ENCODE measurements around the gene VASP.

The VASP gene

DNA sequence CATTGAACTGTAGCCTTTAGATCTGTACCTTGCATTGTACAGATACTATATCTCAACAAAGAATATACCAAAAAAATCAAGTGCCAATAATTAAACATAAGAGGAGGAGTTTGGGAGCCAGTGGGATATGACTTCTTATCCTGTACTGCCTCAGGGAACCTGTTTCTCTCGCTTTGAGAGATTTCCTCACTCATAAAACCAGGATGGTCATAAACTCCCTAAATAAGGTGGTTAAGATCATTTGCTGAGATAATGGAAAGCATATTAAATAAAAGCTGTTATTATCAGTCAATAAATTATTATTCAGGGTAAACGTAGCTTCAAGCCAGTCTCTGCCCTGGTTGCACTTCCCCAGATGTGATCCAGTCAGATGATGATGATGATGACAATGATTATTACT lies 60.3 kb downstream of the VASP start:
- Histone ChIP-seq H3K9ac (no peak overlapping the region), H3K4me3 (no peak overlapping the region)

DNA sequence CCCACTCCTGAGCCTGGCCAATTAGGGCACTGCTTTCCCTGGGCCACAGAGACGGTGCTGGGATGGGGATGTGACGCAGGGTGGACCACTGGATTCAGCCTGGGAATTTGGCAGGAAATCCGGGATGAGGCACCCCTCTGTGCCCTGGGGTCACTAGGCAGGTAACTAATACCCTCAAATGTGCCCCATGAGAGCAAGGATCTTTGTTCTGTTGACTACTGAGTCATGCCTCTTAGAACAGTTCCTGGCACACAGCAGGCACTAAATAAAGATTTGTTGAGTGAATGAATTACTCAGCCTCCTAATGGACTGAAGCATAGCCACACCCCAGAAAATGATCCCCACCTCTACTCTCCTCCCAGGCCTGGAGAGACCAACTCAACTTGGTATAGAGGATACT lies 61.5 kb downstream of the VASP start:
- Histone ChIP-seq H3K4me2 (no peak overlapping the region), H3K27ac (no peak overlapping the region), H3K4me1 (peaks cover 5% of the 10 kb centered on the region; the same call in 1 of the 2 replicates), H3K36me3 (peaks cover 11% of the 10 kb centered on the region; the same call in 1 of the 2 replicates), H3K4me3 (no peak overlapping the region), H3K9ac (no peak overlapping the region), H4K20me1 (peaks cover 27% of the 10 kb centered on the region; the same call in 1 of the 2 replicates), H3K9me3 (no peaks in the 10 kb centered on the region), H3K27me3 (no peaks in the 10 kb centered on the region)
- no peak for TF ChIP-seq Cebpa-rat (IDR thresholded peaks at IDR 0.05)

More for the DNA sequence above, 60.3 kb downstream of the VASP start:
- H3K27me3 ChIP-seq, result no peaks in the 10 kb centered on the region
- H3K4me2 ChIP-seq, result no peak overlapping the region
- TF ChIP-seq Cebpa-rat (IDR thresholded peaks at IDR 0.05), result no peak
- H3K9me3 ChIP-seq, result no peaks in the 10 kb centered on the region
- peaks cover 12% of the 10 kb centered on the region; the same call in 1 of the 2 replicates for H3K36me3 ChIP-seq
- H3K27ac ChIP-seq, result no peak overlapping the region
- H4K20me1 ChIP-seq, result peaks cover 27% of the 10 kb centered on the region; the same call in 1 of the 2 replicates
- peaks cover 5% of the 10 kb centered on the region; the same call in 1 of the 2 replicates for H3K4me1 ChIP-seq

- Histone ChIP-seq H4K20me1 (peaks cover 23% of the 10 kb centered on the region; the same call in 1 of the 2 replicates), H3K36me3 (peaks cover 11% of the 10 kb centered on the region; the same call in 1 of the 2 replicates), H3K4me3 (no peak overlapping the region), H3K9me3 (no peaks in the 10 kb centered on the region), H3K4me1 (no peaks in the 10 kb centered on the region), H3K9ac (no peak overlapping the region), H3K27ac (no peak overlapping the region), H3K4me2 (no peak overlapping the region), H3K27me3 (no peaks in the 10 kb centered on the region)
- TF ChIP-seq Cebpa-rat (IDR thresholded peaks at IDR 0.05), result no peak
Measured at GRCh38 chr19:45569619-45570421, 62.5 kb downstream of the VASP start.

DNA sequence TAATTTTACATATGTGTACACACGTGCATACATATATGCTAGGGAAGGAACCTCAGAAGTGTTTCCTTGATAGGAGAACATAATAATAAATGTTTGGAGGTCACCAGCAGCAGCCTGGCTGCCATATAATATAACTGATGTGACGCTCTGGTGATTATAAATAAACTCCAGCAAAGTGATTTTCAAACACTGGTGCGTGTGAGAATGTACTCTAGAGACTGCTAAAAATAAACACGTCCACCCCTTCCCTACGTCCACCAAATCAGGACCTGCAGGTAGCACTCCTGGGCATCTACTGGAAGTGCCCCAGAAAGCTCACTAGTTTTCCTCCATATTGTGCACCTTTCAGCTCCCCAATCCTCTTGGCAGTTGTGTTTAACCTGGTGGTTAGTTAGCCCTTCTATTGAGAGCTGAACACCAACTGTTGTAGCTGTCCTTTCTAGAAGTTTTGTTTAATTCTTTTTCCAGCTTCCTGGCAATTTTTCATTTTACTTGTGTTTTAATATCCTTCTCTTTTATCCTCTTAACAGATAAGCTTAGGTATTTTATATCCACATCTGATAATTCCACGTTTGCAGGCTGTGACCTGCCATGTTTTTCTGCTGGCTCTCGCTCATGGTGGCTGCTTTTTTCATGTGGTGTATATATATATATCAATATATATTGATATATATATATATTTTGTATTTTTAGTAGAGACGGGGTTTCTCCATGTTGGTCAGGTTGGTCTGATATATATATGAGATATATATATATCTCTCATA lies 64.4 kb downstream of the VASP start:
- H3K9me3 ChIP-seq, result no peaks in the 10 kb centered on the region

DNA sequence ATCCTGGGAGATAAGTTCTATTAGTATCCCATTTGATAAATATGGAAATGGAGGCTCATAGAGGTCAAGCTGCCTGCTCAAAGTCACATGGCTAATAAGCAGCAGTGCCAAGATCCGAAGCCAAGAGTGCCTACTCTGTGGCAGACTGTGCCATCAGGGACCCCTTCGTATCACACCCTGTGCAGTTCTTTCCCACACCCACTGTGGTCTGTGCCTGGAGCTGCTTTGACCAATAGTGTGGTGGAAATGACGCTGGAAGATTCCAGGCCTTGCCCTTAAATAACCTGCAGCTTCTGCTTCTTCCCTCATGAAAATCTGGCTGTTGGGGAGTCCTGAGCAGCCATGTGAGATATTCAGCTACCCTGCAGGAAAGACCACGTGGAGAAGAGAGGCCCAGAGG lies 67.2 kb downstream of the VASP start:
- no peaks in the 10 kb centered on the region for H3K9me3 ChIP-seq
- H3K27me3 ChIP-seq, result no peaks in the 10 kb centered on the region
- H3K9ac ChIP-seq, result no peak overlapping the region
- H3K27ac ChIP-seq, result no peak overlapping the region
- peaks cover 7% of the 10 kb centered on the region; the same call in 1 of the 2 replicates for H3K4me1 ChIP-seq
- peaks cover 20% of the 10 kb centered on the region; the same call in 1 of the 2 replicates for H4K20me1 ChIP-seq
- H3K36me3 ChIP-seq, result peaks cover 8% of the 10 kb centered on the region; the same call in 1 of the 2 replicates
- no peak overlapping the region for H3K4me2 ChIP-seq
- no peak for TF ChIP-seq Cebpa-rat (IDR thresholded peaks at IDR 0.05)
- no peak overlapping the region for H3K4me3 ChIP-seq

More for the DNA sequence above, 64.4 kb downstream of the VASP start:
- H3K27me3 ChIP-seq, result no peaks in the 10 kb centered on the region
- H3K4me2 ChIP-seq, result no peak overlapping the region
- peaks cover 7% of the 10 kb centered on the region; the same call in 1 of the 2 replicates for H3K4me1 ChIP-seq
- H3K4me3 ChIP-seq, result no peak overlapping the region
- TF ChIP-seq Cebpa-rat (IDR thresholded peaks at IDR 0.05), result no peak
- peaks cover 33% of the 10 kb centered on the region; the same call in 1 of the 2 replicates for H4K20me1 ChIP-seq
- H3K9ac ChIP-seq, result no peak overlapping the region
- H3K27ac ChIP-seq, result no peak overlapping the region
- peaks cover 11% of the 10 kb centered on the region; the same call in 1 of the 2 replicates for H3K36me3 ChIP-seq

DNA sequence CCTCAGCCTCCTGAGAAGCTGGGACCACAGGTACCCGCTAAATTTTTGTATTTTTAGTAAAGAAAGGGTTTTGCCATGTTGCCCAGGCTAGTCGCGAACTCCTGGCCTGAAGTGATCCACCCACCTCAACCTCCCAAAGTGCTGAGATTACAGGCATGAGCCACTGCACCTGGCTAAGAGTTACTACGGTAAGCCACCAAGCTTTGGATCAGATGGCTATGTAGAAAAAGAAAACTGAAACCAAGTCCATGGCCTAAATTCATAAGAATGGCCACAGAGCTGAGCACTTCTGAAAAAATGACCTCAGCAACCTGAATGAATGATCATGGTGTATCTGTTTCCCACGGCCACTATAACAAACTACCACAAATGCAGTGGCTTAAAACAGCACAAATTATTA lies 67.9 kb downstream of the VASP start:
- Histone ChIP-seq H3K4me1 (peaks cover 7% of the 10 kb centered on the region; the same call in 1 of the 2 replicates), H3K9me3 (no peaks in the 10 kb centered on the region), H3K4me2 (no peak overlapping the region), H3K9ac (no peak overlapping the region), H3K27ac (no peak overlapping the region), H3K4me3 (no peak overlapping the region), H3K36me3 (0 out of 2 replicates have a peak, but pooled peaks cover 3% of the 10 kb centered on the region), H3K27me3 (no peaks in the 10 kb centered on the region), H4K20me1 (peaks cover 20% of the 10 kb centered on the region; the same call in 1 of the 2 replicates)
- TF ChIP-seq Cebpa-rat (IDR thresholded peaks at IDR 0.05), result no peak
